Forelimb muscle (tissue), 1 donor: ENCODE data around the gene KMT5C. TPM values are rescaled to one million over a fixed set of nuclear protein-coding genes. Genes with fewer than 3 reads are reported as not detected.
"Not testable (repeated sequence)": the region's sequence is repeated elsewhere in the genome, so short reads cannot be mapped to it uniquely, and the experiment has no call there.

ENCODE experiments used
- DNase-seq: peaks from one replicate; pipeline ENCODE4 v3.0.0-alpha.2; 2013; ENCODE audit warnings: low read depth
- polyA plus RNA-seq: library from polyadenylated mRNA; unstranded; fragments of 120-200 nt; gene quantifications from one replicate; pipeline ENCODE4 v1.2.1, GENCODE V29; 2013; ENCODE audit not compliant: insufficient read length

The KMT5C gene
- polyA plus RNA-seq, 1 donor: 27.5 TPM

GRCh38 chr19:55316646-55317045 lies 23.0 kb upstream of the KMT5C start:
- DNase-seq: no peak

- no peak for DNase-seq
Observed at GRCh38 chr19:55319785-55320184, 19.9 kb upstream of the KMT5C start.

- no peak for DNase-seq
Observed at GRCh38 chr19:55320844-55321419, 18.7 kb upstream of the KMT5C start.

GRCh38 chr19:55321466-55322137 lies 18.1 kb upstream of the KMT5C start:
- no peak for DNase-seq

GRCh38 chr19:55322204-55322885 lies 17.3 kb upstream of the KMT5C start:
- DNase-seq: no peak

- DNase-seq: no peak
Observed at GRCh38 chr19:55324662-55325061, 15.0 kb upstream of the KMT5C start.

GRCh38 chr19:55325172-55325571 lies 14.5 kb upstream of the KMT5C start, which contains the start of gene TMEM150B:
Gene TMEM150B (minus strand): TSS chr19:55325341. CDS start chr19:55321036, 4,305 bp downstream.
- no peak for DNase-seq

- DNase-seq: not testable (repeated sequence)
Observed at GRCh38 chr19:55328774-55329318, 10.8 kb upstream of the KMT5C start.

GRCh38 chr19:55329791-55330190 lies 9.9 kb upstream of the KMT5C start:
- DNase-seq: not testable (repeated sequence)

GRCh38 chr19:55333870-55334269 lies 5.8 kb upstream of the KMT5C start:
- DNase-seq: no peak

GRCh38 chr19:55336101-55336500 lies 3.6 kb upstream of the KMT5C start:
- DNase-seq: no peak

- no peak for DNase-seq
Observed at GRCh38 chr19:55339889-55340783, 460 bp downstream of the KMT5C start.

GRCh38 chr19:55340784-55341147 lies 1.1 kb downstream of the KMT5C start:
- DNase-seq: no peak

GRCh38 chr19:55341171-55341588 lies 1.5 kb downstream of the KMT5C start:
- no peak for DNase-seq

- DNase-seq: no peak
Observed at GRCh38 chr19:55341595-55342531, 2.2 kb downstream of the KMT5C start.

GRCh38 chr19:55344444-55344843 lies 4.8 kb downstream of the KMT5C start:
- DNase-seq: no peak

- DNase-seq: no peak
Observed at GRCh38 chr19:55345101-55345817, 5.6 kb downstream of the KMT5C start.

- no peak for DNase-seq
Observed at GRCh38 chr19:55345818-55346724, 6.4 kb downstream of the KMT5C start.
